HFFc6 (cell line): ENCODE data around the gene HIPK4. TPM values are rescaled to one million over a fixed set of nuclear protein-coding genes. Genes with fewer than 3 reads are reported as not detected.
A peak's percentile ranks its signal among the peaks of the same experiment; 100 is the strongest.

Experiments used
- DNase-seq: peaks from one replicate; pipeline ENCODE4 v3.0.0-alpha.2; 2018
- H3K27ac Mint-ChIP-seq: 2 replicates; pipeline ENCODE4 v1.8.0; 2020; ENCODE audit warnings: mild to moderate bottlenecking, mixed read lengths
- H3K27me3 Mint-ChIP-seq: 2 replicates; pipeline ENCODE4 v1.8.0; 2021; ENCODE audit warnings: mild to moderate bottlenecking, moderate library complexity, mixed read lengths; ENCODE audit not compliant: insufficient read depth
- H3K36me3 Mint-ChIP-seq: 2 replicates; pipeline ENCODE4 v1.8.0; 2021; ENCODE audit warnings: low read depth, mixed read lengths
- H3K4me1 Mint-ChIP-seq: 2 replicates; pipeline ENCODE4 v1.8.0; 2020; ENCODE audit warnings: low read depth, mixed read lengths
- H3K4me3 Mint-ChIP-seq: 2 replicates; pipeline ENCODE4 v1.8.0; 2020; ENCODE audit warnings: mild to moderate bottlenecking, moderate library complexity, mixed read lengths
- H3K9me3 Mint-ChIP-seq: 2 replicates; pipeline ENCODE4 v1.8.0; 2020; ENCODE audit warnings: mild to moderate bottlenecking, mixed read lengths
- total RNA-seq, 6 experiments: library from RNA; stranded (reverse); fragmentation: NEBNext Ultra II Directional; extraction: Animal tissue kit (Norgen Biotek cat#: 25700); gene quantifications; 2 replicates in 1 of 6; 3 replicates in 5 of 6; pipeline ENCODE4 v1.2.3, GENCODE V29; 2021
- TF ChIP-seq, protein P1 (sequence below): fragments of 200-600 bp; sonication (generic); IDR thresholded peaks from 2 replicates; pipeline ENCODE4 v1.5.0; 2021; ENCODE audit warnings: antibody characterized with exemption, mild to moderate bottlenecking

The HIPK4 gene
- total RNA-seq, 6 experiments from 2014 or later = 0.07 to 0.11 (median 0.10) TPM; not detected in 2

- no peak overlapping the region for H3K4me3 Mint-ChIP-seq
- TF ChIP-seq, protein P1, sequence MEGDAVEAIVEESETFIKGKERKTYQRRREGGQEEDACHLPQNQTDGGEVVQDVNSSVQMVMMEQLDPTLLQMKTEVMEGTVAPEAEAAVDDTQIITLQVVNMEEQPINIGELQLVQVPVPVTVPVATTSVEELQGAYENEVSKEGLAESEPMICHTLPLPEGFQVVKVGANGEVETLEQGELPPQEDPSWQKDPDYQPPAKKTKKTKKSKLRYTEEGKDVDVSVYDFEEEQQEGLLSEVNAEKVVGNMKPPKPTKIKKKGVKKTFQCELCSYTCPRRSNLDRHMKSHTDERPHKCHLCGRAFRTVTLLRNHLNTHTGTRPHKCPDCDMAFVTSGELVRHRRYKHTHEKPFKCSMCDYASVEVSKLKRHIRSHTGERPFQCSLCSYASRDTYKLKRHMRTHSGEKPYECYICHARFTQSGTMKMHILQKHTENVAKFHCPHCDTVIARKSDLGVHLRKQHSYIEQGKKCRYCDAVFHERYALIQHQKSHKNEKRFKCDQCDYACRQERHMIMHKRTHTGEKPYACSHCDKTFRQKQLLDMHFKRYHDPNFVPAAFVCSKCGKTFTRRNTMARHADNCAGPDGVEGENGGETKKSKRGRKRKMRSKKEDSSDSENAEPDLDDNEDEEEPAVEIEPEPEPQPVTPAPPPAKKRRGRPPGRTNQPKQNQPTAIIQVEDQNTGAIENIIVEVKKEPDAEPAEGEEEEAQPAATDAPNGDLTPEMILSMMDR = no peak
- no peaks in the 10 kb centered on the region for H3K9me3 Mint-ChIP-seq
- no peak for DNase-seq
- H3K36me3 Mint-ChIP-seq = 0 out of 2 replicates have a peak, but pooled peaks cover 4% of the 10 kb centered on the region
- peaks cover 21% of the 10 kb centered on the region for H3K4me1 Mint-ChIP-seq
- H3K27me3 Mint-ChIP-seq = peaks cover 4% of the 10 kb centered on the region
- no peak overlapping the region for H3K27ac Mint-ChIP-seq
These were observed 28.1 kb upstream of the HIPK4 start for GRCh38 chr19:40418040-40418439.

DNA sequence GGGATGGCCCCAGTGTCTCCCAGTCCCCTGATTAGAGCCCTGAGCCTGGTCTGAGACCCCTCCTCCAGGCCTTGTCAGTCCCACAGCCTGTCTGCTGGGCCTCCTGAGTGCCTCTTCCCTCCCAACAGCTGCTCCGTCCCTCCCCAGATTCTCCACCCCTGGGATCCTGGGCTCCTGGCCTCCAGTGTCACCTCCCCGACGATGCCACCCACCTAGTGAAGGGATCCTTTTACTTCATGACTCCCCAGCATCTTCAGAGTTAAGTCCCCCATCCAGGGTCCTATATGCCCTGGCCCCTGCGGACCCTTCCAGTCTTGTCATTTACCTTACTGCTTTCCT is 27.6 kb upstream of the HIPK4 start:
- H3K27me3 Mint-ChIP-seq = peaks cover 4% of the 10 kb centered on the region
- peaks cover 21% of the 10 kb centered on the region for H3K4me1 Mint-ChIP-seq
- peak overlapping the region; percentile 34; the same call in 1 of the 2 replicates for H3K27ac Mint-ChIP-seq
- 0 out of 2 replicates have a peak, but pooled peaks cover 4% of the 10 kb centered on the region for H3K36me3 Mint-ChIP-seq
- no peak for DNase-seq
- TF ChIP-seq, protein P1 = no peak
- H3K4me3 Mint-ChIP-seq = no peak overlapping the region
- no peaks in the 10 kb centered on the region for H3K9me3 Mint-ChIP-seq

DNA sequence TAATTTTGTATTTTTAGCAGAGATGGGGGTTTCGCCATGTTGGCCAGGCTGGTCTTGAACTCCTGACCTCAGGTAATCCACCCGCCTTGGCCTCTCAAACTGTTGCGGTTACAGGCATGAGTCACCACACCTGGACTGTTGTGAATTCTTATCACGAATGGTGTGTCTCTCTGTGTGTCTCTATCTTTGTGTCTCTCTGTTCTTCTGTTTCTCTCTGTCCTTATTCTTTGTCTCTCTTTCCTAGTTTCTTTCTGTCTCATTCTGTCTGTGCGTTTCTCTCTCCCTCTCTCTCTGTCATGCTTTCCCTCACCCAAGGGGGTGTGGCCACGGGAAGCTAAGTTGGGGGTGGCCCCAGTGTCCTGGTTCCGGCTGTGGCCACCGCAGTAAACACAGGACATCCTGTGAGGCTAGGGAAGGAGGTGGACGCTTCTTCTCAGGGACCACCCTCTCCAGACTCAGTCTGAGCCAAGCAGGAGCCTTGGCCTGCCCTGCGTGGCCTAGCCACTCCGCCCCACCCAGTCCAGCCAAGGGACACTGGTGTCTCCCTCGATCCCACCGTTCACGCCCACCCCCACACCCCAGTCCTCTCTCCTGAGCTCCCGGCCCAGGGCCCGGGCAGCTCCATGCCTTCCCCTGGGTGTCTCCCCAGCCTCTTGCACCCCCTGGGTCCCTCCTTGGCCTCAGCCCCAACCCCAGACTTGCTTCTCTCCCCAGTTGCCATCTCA is 27.1 kb upstream of the HIPK4 start:
- no peak for DNase-seq
- Mint-ChIP-seq H3K4me1 (peaks cover 16% of the 10 kb centered on the region), H3K27ac (peak overlapping the region; percentile 34), H3K36me3 (no peaks in the 10 kb centered on the region), H3K27me3 (peaks cover 4% of the 10 kb centered on the region), H3K9me3 (no peaks in the 10 kb centered on the region), H3K4me3 (peak overlapping the region; percentile 4; the same call in 1 of the 2 replicates)
- TF ChIP-seq, protein P1 = no peak

DNA sequence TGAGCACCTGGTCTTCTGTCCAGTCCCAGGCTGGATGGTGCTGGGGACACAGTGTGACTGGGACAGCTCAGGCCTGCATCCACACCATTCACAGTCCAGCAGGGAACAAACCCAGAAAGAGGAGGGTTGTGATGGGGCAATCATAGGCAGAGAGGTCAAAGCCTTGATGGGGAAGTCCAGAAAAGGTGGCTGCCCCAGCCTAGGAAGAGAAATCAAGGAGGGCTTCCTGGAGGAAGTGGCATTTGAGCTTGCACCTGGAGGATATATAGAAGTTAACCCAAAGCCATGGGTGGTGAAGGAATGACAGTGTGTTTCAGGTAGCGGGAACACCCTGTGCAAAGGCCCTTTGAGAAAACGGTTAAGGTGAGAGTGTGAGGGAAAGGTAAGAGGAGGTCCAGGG is 25.8 kb upstream of the HIPK4 start:
- no peaks in the 10 kb centered on the region for H3K9me3 Mint-ChIP-seq
- peaks cover 4% of the 10 kb centered on the region for H3K27me3 Mint-ChIP-seq
- H3K4me3 Mint-ChIP-seq = no peak overlapping the region
- H3K4me1 Mint-ChIP-seq = peaks cover 12% of the 10 kb centered on the region
- no peaks in the 10 kb centered on the region for H3K36me3 Mint-ChIP-seq
- no peak overlapping the region for H3K27ac Mint-ChIP-seq
- DNase-seq = no peak
- TF ChIP-seq, protein P1 = no peak

DNA sequence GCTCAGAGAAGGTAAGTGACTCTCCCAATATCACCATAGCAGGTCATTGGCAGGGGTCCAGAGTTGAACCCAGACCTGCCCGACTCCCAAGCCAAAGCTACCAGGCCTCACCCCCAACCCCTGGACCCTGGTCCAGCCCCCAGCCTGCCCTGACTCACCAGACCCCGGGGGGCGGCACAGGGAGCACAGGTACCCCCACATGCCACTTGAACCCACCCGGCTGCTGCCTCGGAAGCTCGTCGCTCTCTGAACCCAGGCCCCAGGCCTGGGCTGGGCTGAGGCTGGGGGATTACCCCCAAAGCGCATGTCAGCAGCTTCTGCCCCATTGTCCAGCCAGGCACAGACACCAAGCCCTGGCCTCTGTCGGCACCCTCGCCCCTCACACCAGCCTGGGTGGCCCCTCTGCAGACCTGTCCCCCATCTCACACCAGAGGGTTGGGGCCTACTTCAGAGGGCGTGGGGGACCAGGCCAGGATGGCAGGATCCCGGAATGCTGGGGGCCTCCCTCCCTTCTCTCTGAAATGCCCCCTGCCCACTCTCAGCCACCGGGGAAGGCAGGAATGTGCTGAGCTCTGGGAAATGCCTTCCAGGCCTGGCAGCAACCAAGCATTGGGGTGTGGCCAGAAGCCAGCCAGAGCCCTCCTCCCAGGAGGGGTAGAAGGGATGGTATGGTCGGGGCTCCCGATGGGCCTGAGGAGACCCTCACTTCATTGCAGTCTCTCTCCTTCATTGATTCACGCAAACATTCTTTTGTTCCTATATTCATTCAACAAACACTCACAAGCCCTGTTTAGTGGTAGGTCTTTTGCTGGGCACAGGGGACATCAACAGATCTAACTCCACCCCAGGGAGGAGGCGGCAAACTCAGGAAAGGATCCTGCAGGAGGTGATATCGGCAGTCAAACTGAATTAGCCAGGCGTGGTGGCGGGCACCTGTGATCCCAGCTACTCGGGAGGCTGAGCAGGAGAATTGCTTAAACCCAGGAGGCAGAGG is 24.9 kb upstream of the HIPK4 start:
- H3K27ac Mint-ChIP-seq = no peak overlapping the region
- no peaks in the 10 kb centered on the region for H3K9me3 Mint-ChIP-seq
- H3K4me1 Mint-ChIP-seq = peaks cover 12% of the 10 kb centered on the region
- H3K27me3 Mint-ChIP-seq = peaks cover 4% of the 10 kb centered on the region
- DNase-seq = no peak
- no peak overlapping the region for H3K4me3 Mint-ChIP-seq
- H3K36me3 Mint-ChIP-seq = no peaks in the 10 kb centered on the region
- TF ChIP-seq, protein P1 = no peak
